GM19397 (cell line): ENCODE results near the gene HAO2.
"Not testable (repeated sequence)": the region's sequence is repeated elsewhere in the genome, so short reads cannot be mapped to it uniquely, and the experiment has no call there.

Source experiments
- ATAC-seq: cut with Tn5 transposase; IDR thresholded peaks from one replicate; pipeline ENCODE4 v1.9.1; 2021; ENCODE audit warnings: mild to moderate bottlenecking, moderate library complexity; ENCODE audit not compliant: unreplicated experiment

The HAO2 gene

GRCh38 chr1:119341372-119341947, 27.1 kb upstream of the HAO2 start:
- no peak for ATAC-seq

GRCh38 chr1:119345398-119345797, 23.2 kb upstream of the HAO2 start:
- no peak for ATAC-seq

DNA sequence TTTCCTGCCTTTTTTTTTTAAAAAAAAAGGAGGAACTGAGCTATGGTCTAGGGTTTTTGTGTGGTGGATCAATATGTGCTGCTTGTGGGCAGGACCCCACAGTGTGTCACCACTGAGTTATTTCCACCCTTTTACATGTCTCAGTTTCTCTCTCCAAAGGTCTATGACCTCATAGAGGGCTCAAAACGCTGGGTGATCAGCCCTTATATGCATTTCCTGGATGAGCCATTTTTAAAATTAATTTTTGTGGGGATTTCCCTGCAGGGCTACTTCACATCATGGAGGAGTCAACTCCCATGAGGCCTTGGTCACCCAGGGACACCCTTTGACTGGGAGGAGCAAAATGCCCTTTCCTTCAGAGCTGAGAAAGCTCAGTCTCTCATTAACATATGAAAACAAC, 20.7 kb upstream of the HAO2 start:
- peak; percentile 75 for ATAC-seq

DNA sequence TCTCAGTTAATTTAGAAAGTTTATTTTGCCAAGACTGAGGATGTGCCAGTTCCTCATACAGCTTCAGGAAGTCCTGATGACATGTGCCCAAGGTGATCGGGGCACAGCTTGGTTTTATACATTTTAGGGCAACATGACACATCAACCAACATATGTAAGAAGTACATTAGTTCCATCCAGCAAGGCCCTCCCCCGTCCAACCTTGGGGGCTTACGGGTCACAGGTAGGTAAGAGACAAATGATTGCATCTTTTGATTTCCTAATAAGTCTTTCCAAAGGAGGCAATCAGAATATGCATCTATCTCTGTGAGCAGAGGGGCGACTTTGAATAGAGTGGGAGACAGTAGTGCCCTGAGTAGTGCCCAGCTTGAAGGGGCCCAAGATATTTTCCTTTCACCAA, 19.6 kb upstream of the HAO2 start:
- ATAC-seq: no peak

DNA sequence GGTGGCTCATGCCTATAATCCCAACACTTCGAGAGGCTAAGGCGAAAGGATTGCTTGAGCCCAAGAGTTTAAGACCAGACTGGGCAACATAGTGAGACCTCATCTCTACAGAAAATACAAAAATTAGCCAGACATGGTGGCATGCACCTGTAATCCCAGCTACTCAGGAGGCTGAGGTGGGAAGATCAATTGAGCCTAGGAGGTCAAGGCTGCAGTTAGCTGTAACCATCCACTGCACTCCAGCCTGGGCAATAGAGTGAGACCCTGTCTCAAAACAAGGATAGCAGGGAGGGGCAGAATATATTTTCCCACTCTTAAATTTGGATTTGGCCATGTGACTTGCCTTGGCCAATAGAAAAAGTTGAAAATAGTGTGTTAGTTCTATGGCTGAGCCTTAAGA, 17.7 kb upstream of the HAO2 start:
- not testable (repeated sequence) for ATAC-seq

GRCh38 chr1:119351997-119352396, 16.6 kb upstream of the HAO2 start:
- no peak for ATAC-seq

GRCh38 chr1:119353836-119354235, 14.7 kb upstream of the HAO2 start:
- no peak for ATAC-seq

GRCh38 chr1:119358636-119359035, 9.9 kb upstream of the HAO2 start:
- no peak for ATAC-seq

GRCh38 chr1:119359730-119360129, 8.9 kb upstream of the HAO2 start:
- ATAC-seq: no peak

DNA sequence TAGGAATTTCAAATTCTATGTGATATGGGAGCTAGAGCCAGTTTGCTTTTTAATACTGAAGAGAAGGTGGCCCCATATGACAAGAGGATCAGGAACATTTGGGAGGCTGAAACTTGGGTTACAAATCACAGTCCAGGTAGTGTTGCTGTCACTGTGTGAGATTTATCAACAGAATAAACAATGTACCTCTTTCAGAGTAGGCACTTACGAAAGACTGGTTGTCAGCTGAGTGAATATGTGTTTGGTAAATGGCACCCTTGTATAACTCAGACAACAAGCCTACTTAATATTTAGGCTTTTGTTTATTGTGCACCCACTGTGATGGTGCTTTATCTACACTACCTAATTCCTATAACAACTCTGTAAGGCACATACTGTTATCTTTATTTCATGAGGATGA, 7.4 kb upstream of the HAO2 start:
- no peak for ATAC-seq

DNA sequence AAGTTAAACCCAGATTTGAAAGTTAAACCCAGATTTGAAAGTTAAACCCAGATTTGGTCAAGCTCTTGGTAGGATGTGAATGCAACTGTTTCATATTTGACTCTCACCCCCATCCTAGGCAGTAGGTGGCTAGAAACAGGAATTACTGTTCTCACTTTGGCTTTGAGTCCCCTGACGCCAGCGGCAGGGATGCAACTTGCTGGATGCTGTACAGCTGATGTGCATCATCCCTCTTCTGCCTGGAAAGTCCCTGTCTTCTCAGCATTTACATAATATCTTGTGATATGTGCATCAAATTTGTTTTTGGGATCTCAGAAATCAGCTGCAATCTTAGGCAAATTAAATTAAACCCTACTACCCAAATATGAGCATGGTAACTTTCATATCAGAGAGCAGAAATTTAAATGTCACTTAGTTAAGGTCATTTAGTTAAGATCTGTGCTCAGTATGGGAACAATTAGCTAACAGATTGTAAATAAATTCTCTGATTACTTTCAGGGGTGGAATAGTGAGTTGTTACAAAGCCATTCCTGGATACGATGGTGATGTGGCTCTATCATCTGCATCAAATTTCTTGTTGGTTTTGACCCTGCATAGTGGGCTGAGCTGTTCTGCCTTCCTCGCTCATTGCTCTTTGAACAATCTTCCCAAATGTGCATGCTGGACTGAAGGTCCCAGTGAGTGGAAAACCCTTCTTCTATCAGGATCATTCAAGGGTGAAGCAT, 6.8 kb upstream of the HAO2 start:
- no peak for ATAC-seq

GRCh38 chr1:119363162-119363561, 5.4 kb upstream of the HAO2 start:
- ATAC-seq: no peak

DNA sequence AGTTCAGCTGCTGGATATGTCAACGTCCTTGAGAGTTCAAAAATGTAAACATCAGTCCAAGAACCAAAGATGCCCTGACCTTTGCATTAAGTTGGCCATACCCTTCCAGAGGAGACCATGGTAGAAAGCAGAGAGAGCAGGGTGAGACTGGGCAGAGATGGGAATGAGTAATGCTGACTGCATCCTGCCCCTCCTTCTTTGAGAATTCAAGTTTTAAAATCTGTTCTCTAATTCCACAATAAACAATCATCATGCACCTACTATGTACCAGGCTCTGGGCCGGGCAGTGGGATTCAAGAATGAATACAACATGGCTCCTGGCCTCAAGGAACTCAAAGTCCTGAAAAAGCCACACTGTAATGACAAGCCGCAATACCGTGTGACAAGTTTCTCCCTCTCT, 3.9 kb upstream of the HAO2 start:
- no peak for ATAC-seq

DNA sequence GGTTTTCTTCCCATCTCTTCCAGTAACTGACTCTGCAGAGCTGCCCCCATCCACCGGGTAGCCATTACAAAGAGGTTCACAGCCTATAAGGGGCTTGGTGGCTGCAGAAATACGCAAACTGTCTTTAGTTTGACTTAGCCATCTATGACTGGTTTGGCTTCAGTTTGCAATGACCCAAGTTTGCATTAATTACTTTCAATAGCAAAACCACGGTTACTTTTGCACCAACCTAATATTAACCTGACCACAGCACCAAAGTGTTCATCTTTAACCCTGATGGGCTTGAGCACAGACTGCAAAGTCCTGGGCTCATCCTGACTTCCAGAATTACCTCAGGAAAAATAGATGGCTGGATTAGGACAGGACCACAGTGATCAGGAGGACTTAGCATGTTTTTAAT, 2.2 kb upstream of the HAO2 start:
- peak; percentile 65 for ATAC-seq

- no peak for ATAC-seq
Observed at GRCh38 chr1:119367432-119368124, 1.0 kb upstream of the HAO2 start.

DNA sequence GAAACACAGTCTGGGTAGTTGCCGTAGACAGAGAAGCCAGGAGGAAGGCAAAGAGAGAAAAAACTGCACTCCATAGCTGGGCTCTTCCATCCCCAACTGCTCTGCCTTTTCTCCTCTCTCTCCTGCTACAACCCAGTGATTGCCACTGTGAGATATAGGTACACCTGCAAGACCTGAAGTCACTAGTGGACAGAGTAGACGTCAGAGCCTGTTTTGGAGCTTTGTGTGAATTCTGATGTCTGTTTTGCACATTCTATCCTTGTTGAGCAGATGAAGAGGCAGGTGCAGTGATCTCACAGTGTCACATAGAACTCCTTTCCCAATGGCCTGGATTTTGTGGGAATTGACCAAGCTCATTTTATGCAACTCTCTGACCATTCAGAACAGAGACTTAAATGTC, 2.2 kb downstream of the HAO2 start:
- ATAC-seq: no peak

DNA sequence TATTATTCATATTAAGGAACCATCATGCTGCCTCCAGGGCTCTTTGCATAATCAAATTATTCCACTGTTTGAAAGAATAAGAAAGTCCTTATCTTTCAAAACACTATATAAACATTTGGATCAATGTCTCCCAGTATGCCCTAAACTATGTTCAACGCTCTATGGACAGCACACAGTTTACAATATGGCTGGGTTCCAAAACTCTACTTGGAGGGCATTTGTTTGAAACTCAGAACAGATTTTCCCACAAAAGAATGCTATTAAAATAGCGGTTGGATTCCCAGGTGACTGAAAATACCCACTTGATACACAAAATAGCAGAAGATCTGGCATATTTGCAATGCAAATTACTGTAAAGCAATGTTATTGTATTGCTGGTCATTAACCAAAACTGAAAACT, 3.2 kb downstream of the HAO2 start:
- no peak for ATAC-seq

DNA sequence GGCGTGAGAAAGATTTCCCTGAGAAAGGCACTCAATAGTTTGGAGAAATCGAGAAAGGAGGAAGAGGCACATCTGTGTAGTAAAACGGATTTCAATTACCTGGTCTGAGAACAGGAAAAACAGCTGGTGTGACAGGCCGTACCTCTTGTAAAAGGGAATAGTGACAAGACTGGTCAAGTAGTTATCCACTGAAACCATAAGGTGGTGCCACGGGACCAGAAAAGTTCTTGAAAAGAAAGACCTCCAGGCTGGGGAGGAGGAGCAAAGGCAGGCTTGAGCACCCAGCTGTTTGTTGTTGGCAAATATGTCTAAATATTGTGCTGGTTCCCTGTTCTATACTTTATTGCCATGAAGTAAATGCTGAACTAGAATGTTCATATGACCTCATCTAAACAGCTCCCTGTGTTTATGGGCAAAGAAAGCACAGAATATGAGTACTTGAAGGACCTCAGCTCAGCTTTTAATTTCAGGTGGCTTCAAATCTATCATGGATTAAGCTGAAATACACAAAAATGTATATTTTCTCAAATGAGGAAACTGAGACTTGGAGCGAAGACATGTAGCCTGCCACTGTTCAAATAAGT, 4.0 kb downstream of the HAO2 start:
- peak; percentile 50 for ATAC-seq

DNA sequence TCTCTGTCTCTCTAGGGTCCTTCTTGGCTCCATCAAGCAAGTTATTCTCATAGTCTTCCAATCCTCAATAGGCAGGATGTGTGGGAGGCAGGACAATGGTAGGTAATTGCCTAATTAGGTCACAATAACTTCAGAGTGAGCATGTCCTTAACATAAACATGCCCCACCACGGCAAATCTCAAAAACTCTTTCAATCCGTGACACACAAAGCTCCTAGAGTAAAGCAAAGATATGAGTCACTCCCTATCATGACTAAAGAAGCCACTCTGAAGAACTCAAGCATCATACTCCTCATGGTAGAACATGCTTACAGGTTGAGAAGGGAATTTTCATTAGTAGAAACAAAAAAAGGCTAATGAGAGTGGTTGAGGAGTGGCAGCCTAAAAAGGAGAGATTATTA, 4.9 kb downstream of the HAO2 start:
- ATAC-seq: no peak

DNA sequence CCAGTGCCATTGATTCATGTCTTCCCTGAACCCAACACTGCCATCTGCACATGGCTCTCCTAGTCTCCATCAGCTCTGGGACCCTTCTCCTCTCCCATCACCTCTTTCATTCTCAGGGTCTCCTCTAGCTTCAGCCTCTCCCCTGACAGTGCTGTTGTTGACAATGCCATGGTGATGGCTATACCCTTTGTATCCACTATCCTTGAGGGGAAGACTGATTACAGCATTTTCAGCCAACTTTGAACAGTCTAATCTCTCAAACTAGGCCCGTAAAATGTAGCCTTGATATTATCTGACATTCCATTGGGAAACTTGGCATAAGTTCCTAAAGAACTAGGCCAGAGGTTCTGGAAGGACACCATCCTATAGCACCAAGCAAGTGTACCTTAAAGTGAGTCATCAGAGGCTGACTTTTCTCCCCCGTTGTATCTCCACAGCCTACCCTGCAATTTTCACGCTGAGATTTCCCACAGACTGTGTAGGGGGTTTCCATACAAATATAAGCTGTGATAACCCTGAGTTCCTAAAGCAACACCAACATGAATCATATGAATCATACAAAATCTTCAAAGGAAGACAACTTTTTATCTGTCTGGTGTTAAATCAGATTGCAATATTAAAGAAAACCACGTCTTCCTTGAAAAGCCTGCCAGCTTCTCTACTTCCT, 5.8 kb downstream of the HAO2 start:
- ATAC-seq: no peak

DNA sequence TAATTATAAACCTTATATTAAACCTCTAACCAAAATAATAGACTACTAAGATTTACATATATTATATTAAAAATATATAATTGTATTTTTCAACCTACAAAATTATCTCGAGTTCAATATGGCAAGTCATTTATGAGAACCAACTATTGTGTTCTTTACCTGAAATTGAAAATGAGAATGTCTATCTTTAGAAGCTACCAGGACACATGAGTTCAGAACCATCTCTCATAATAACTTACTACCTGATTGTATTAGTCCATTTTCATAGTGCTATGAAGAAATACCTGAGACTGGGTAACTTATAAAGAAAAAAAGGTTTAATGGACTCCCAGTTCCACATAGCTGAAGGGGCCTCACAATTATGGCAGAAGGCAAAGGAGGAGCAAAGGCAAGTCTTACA, 6.8 kb downstream of the HAO2 start:
- no peak for ATAC-seq
